HG03060 (cell line): ENCODE measurements around the gene SLC35A1.
"Not testable (repeated sequence)": the region's sequence is repeated elsewhere in the genome, so short reads cannot be mapped to it uniquely, and the experiment has no call there.

Source experiments
- ATAC-seq: cut with Tn5 transposase; IDR thresholded peaks from one replicate; pipeline ENCODE4 v1.9.1; 2021; ENCODE audit warnings: low read depth, moderate number of reproducible peaks; ENCODE audit not compliant: unreplicated experiment

The SLC35A1 gene

GRCh38 chr6:87472525-87473418 lies at the start of gene SLC35A1:
Gene SLC35A1, plus strand, starts transcription at chr6:87472974. Its CDS starts 30 bp downstream, at chr6:87473004.
- peak; percentile 77 for ATAC-seq

- no peak for ATAC-seq
These were observed 46.0 kb upstream of the SLC35A1 start for GRCh38 chr6:87426789-87427188.

- ATAC-seq: no peak
These were observed 42.3 kb upstream of the SLC35A1 start for GRCh38 chr6:87430499-87430898.

GRCh38 chr6:87431263-87431662 lies 41.5 kb upstream of the SLC35A1 start:
- ATAC-seq: no peak

- no peak for ATAC-seq
These were observed 36.3 kb upstream of the SLC35A1 start for GRCh38 chr6:87436435-87436834.

- ATAC-seq: no peak
These were observed 31.1 kb upstream of the SLC35A1 start for GRCh38 chr6:87441711-87442110.

GRCh38 chr6:87444362-87444761 lies 28.4 kb upstream of the SLC35A1 start:
- no peak for ATAC-seq

GRCh38 chr6:87465051-87465450 lies 7.7 kb upstream of the SLC35A1 start:
- no peak for ATAC-seq

GRCh38 chr6:87473419-87473903 lies 687 bp downstream of the SLC35A1 start:
- ATAC-seq: peak; percentile 43

- no peak for ATAC-seq
These were observed 9.2 kb downstream of the SLC35A1 start for GRCh38 chr6:87481931-87482330.

GRCh38 chr6:87482366-87482765 lies 9.6 kb downstream of the SLC35A1 start:
- no peak for ATAC-seq

GRCh38 chr6:87483929-87484328 lies 11.2 kb downstream of the SLC35A1 start:
- ATAC-seq: no peak

GRCh38 chr6:87484491-87484890 lies 11.7 kb downstream of the SLC35A1 start:
- no peak for ATAC-seq

- ATAC-seq: no peak
These were observed 14.8 kb downstream of the SLC35A1 start for GRCh38 chr6:87487555-87487954.

- not testable (repeated sequence) for ATAC-seq
These were observed 16.6 kb downstream of the SLC35A1 start for GRCh38 chr6:87489326-87489725.

- ATAC-seq: peak; percentile 73
These were observed 22.1 kb downstream of the SLC35A1 start for GRCh38 chr6:87494761-87495422.

- no peak for ATAC-seq
These were observed 25.3 kb downstream of the SLC35A1 start for GRCh38 chr6:87498048-87498447.

GRCh38 chr6:87501809-87502572 lies 29.2 kb downstream of the SLC35A1 start:
- no peak for ATAC-seq

- no peak for ATAC-seq
These were observed 31.7 kb downstream of the SLC35A1 start for GRCh38 chr6:87504441-87504840.

GRCh38 chr6:87514831-87515230 lies 42.1 kb downstream of the SLC35A1 start:
- ATAC-seq: no peak

GRCh38 chr6:87518453-87518852 lies 45.7 kb downstream of the SLC35A1 start:
- ATAC-seq: no peak
